ENCODE data around the gene PDC.
"Not testable (repeated sequence)": the region's sequence is repeated elsewhere in the genome, so short reads cannot be mapped to it uniquely, and the experiment has no call there.

PDC gene

DNA sequence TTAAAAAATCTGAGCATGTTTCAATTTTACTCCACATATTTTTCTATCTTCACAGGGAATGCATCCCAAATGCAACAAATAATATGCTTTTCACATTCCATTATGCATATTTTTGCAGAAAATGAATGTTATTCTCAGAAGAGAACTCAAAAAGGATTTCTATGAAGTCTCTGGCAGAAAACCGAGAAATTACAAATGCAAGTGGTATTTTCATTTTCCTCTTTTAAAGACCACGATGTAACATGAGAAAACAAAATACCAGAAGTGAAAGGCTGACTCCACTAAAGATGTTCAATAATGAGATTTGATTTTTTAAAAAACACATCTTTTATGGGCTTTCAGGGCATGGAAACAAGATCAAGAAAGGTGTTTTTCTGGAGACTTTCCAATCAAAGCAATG is 5.0 kb upstream of the PDC start:
- H3K27me3 ChIP-seq (replicated peaks in 2 of 5; ENCODE audit: control insufficient read depth in 4 of 5, insufficient read depth in 5 of 5, low read length in 4 of 5): no peaks in the 10 kb centered on the region
- H3K27ac ChIP-seq (ENCODE audit: insufficient read depth in 1 of 2, low read depth in 1 of 2, low read length in 2 of 2, poor library complexity in 1 of 2, severe bottlenecking in 2 of 2): no peak overlapping the region
- no peak for DNase-seq
- H3K9me3 ChIP-seq (ENCODE audit: control extremely low read depth in 1 of 5, control insufficient read depth in 4 of 5, insufficient read depth in 2 of 5, low read depth in 1 of 5, low read length in 4 of 5): no peaks in the 10 kb centered on the region
- H3K36me3 ChIP-seq (ENCODE audit: control insufficient read depth in 4 of 4, insufficient read depth in 4 of 4, low read length in 3 of 4): no peaks in the 10 kb centered on the region
- no peak overlapping the region for H3K4me3 ChIP-seq (ENCODE audit: control insufficient read depth in 1 of 7, extremely low read depth in 1 of 7, insufficient read depth in 4 of 7, low read depth in 2 of 7, low read length in 6 of 7)
- POLR2A ChIA-PET: no interaction called here
- CTCF ChIA-PET: no interaction called here
- no peaks in the 10 kb centered on the region for H3K4me1 ChIP-seq (ENCODE audit: control extremely low read depth in 1 of 4, control insufficient read depth in 4 of 4, insufficient read depth in 4 of 4, low read length in 3 of 4)
- WGBS (ENCODE audit: insufficient coverage): 100% methylated on average over 1 of the region's 2 CpGs

DNA sequence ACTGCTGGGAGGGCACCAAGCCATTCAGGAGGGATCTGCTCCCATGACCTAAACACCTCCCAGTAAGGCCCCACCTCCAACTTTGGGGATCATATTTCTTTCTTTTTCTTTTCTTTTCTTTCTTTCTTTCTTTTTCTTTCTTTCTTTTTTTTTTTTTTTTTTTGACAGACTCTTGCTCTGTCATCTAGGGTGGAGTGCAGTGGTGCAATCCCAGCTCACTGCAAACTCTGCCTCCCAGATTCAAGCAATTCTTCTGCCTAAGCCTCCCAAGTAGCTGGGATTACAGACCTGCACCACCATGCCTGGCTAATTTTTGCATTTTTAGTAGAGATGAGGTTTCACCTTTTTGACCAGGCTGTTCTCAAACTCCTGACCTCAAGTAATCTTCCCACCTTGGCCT is 4.6 kb upstream of the PDC start:
- H3K4me3 ChIP-seq (ENCODE audit: control insufficient read depth in 1 of 7, extremely low read depth in 1 of 7, insufficient read depth in 4 of 7, low read depth in 2 of 7, low read length in 6 of 7); CTCF ChIA-PET; H3K27ac ChIP-seq (ENCODE audit: insufficient read depth in 1 of 2, low read depth in 1 of 2, low read length in 2 of 2, poor library complexity in 1 of 2, severe bottlenecking in 2 of 2); H3K9me3 ChIP-seq (ENCODE audit: control extremely low read depth in 1 of 5, control insufficient read depth in 4 of 5, insufficient read depth in 2 of 5, low read depth in 1 of 5, low read length in 4 of 5); H3K4me1 ChIP-seq (ENCODE audit: control extremely low read depth in 1 of 4, control insufficient read depth in 4 of 4, insufficient read depth in 4 of 4, low read length in 3 of 4); H3K36me3 ChIP-seq (ENCODE audit: control insufficient read depth in 4 of 4, insufficient read depth in 4 of 4, low read length in 3 of 4); H3K27me3 ChIP-seq (replicated peaks in 2 of 5; ENCODE audit: control insufficient read depth in 4 of 5, insufficient read depth in 5 of 5, low read length in 4 of 5); POLR2A ChIA-PET; DNase-seq: not testable (repeated sequence)

DNA sequence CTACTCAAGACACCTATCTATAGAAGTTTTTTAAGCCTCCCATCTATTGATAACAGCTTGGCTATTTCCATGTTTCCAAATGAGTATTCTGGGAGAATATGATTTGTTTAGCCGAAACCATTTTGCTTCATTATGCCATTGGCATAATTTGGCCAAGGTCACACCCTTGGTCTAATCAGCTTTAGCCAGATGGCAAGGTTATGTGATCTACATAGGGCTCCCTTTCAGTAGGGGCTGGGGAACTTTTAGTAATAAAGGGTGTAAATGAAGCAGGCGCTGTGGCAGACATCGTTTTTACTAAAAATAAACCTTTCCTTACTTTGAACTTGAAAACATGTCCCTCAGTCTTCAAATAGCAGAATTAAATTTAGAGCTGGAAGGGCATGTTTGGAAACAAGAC is 3.0 kb upstream of the PDC start:
- Histone ChIP-seq H3K27me3 (replicated peaks in 2 of 5; ENCODE audit: control insufficient read depth in 4 of 5, insufficient read depth in 5 of 5, low read length in 4 of 5) (no peaks in the 10 kb centered on the region), H3K36me3 (ENCODE audit: control insufficient read depth in 4 of 4, insufficient read depth in 4 of 4, low read length in 3 of 4) (no peaks in the 10 kb centered on the region), H3K9me3 (ENCODE audit: control extremely low read depth in 1 of 5, control insufficient read depth in 4 of 5, insufficient read depth in 2 of 5, low read depth in 1 of 5, low read length in 4 of 5) (no peaks in the 10 kb centered on the region), H3K4me1 (ENCODE audit: control extremely low read depth in 1 of 4, control insufficient read depth in 4 of 4, insufficient read depth in 4 of 4, low read length in 3 of 4) (no peaks in the 10 kb centered on the region), H3K27ac (ENCODE audit: insufficient read depth in 1 of 2, low read depth in 1 of 2, low read length in 2 of 2, poor library complexity in 1 of 2, severe bottlenecking in 2 of 2) (no peak overlapping the region), H3K4me3 (ENCODE audit: control insufficient read depth in 1 of 7, extremely low read depth in 1 of 7, insufficient read depth in 4 of 7, low read depth in 2 of 7, low read length in 6 of 7) (no peak overlapping the region)
- ChIA-PET POLR2A (no interaction called here), CTCF (interaction anchor here (0.9 kb wide), 1 partner anchor 18 kb away, joined by 3 read pairs; no protein-coding TSS in a partner anchor)
- no CpG with 5 or more reads among the region's 3 CpGs for WGBS (ENCODE audit: insufficient coverage)
- no peak for DNase-seq

DNA sequence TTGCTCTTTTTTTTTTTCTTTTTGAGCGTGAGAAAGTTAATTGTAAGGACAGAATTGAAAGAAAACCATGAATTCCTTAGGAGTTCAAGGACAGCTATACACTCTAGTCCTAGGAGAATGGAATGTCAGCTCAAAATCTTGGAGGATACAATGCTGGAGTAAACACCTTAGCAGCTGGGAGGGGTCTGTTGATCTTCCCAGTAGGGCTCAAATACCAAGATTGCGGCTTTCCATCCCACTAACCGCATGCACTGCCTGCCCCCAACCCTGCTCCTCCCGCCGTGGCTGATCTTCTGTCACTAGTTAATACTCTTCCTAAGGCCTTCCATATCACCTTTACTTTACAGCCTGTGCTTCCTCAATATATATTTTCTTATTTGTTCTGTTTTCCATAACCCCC is 2.6 kb upstream of the PDC start:
- no peaks in the 10 kb centered on the region for H3K27me3 ChIP-seq (replicated peaks in 2 of 5; ENCODE audit: control insufficient read depth in 4 of 5, insufficient read depth in 5 of 5, low read length in 4 of 5)
- no peak overlapping the region for H3K4me3 ChIP-seq (ENCODE audit: control insufficient read depth in 1 of 7, extremely low read depth in 1 of 7, insufficient read depth in 4 of 7, low read depth in 2 of 7, low read length in 6 of 7)
- POLR2A ChIA-PET: no interaction called here
- WGBS (ENCODE audit: insufficient coverage): 98% methylated on average over 4 of the region's 5 CpGs
- H3K27ac ChIP-seq (ENCODE audit: insufficient read depth in 1 of 2, low read depth in 1 of 2, low read length in 2 of 2, poor library complexity in 1 of 2, severe bottlenecking in 2 of 2): no peak overlapping the region
- CTCF ChIA-PET: interaction anchor here (0.9 kb wide), 1 partner anchor 19 kb away, joined by 3 read pairs; no protein-coding TSS in a partner anchor
- no peaks in the 10 kb centered on the region for H3K9me3 ChIP-seq (ENCODE audit: control extremely low read depth in 1 of 5, control insufficient read depth in 4 of 5, insufficient read depth in 2 of 5, low read depth in 1 of 5, low read length in 4 of 5)
- no peaks in the 10 kb centered on the region for H3K4me1 ChIP-seq (ENCODE audit: control extremely low read depth in 1 of 4, control insufficient read depth in 4 of 4, insufficient read depth in 4 of 4, low read length in 3 of 4)
- no peaks in the 10 kb centered on the region for H3K36me3 ChIP-seq (ENCODE audit: control insufficient read depth in 4 of 4, insufficient read depth in 4 of 4, low read length in 3 of 4)
- no peak for DNase-seq

DNA sequence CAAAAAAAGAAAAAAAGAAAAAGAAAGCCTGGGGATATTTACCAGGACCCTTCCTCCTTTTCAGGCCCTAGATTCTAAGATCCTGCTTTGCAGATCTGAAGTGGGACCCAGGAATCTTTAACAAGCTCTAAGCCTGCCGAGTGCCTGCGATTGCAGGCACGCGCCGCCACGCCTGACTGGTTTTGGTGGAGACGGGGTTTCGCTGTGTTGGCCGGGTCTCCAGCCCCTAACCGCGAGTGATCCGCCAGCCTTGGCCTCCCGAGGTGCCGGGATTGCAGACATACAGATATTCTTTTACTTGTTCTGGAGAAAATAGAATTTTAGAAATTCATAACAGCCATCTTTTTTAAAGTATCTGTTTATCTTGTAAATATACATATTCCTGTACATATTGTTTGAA is 1.8 kb downstream of the PDC start:
- POLR2A ChIA-PET; DNase-seq; H3K27me3 ChIP-seq (replicated peaks in 2 of 5; ENCODE audit: control insufficient read depth in 4 of 5, insufficient read depth in 5 of 5, low read length in 4 of 5); CTCF ChIA-PET; H3K4me3 ChIP-seq (ENCODE audit: control insufficient read depth in 1 of 7, extremely low read depth in 1 of 7, insufficient read depth in 4 of 7, low read depth in 2 of 7, low read length in 6 of 7); H3K36me3 ChIP-seq (ENCODE audit: control insufficient read depth in 4 of 4, insufficient read depth in 4 of 4, low read length in 3 of 4); H3K27ac ChIP-seq (ENCODE audit: insufficient read depth in 1 of 2, low read depth in 1 of 2, low read length in 2 of 2, poor library complexity in 1 of 2, severe bottlenecking in 2 of 2); H3K9me3 ChIP-seq (ENCODE audit: control extremely low read depth in 1 of 5, control insufficient read depth in 4 of 5, insufficient read depth in 2 of 5, low read depth in 1 of 5, low read length in 4 of 5): not testable (repeated sequence)
- WGBS (ENCODE audit: insufficient coverage): 95% methylated on average over 11 of the region's 14 CpGs
- H3K4me1 ChIP-seq (ENCODE audit: control extremely low read depth in 1 of 4, control insufficient read depth in 4 of 4, insufficient read depth in 4 of 4, low read length in 3 of 4): peaks cover 7 to 27% (median 18%) of the 10 kb centered on the region in 4 experiments

DNA sequence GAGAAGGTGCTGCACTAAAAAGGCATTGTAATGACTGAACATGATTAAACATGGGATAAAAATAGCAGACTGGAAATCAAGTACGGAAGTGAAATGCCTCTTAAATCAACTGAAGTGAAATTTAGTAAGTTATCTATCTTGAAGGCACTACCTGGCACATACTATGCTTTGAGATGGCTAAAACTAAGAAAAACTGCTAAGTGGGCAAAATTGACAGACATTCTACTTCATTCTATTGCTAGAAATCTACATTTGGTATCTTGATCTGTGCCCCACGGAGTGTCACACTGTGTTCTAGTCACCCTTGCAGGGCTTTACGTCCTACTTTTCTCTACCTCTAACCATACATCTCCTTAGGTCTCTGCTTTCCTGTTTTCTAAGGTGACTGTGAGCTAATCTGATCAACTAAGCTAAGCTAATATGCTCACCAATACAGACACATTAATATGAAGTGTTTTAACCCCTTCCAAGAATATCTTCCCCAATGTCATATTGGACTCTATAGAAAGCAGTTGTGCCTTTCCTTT is 4.1 kb downstream of the PDC start:
- no peak overlapping the region for H3K27ac ChIP-seq (ENCODE audit: insufficient read depth in 1 of 2, low read depth in 1 of 2, low read length in 2 of 2, poor library complexity in 1 of 2, severe bottlenecking in 2 of 2)
- no peaks in the 10 kb centered on the region for H3K9me3 ChIP-seq (ENCODE audit: control extremely low read depth in 1 of 5, control insufficient read depth in 4 of 5, insufficient read depth in 2 of 5, low read depth in 1 of 5, low read length in 4 of 5)
- POLR2A ChIA-PET: no interaction called here
- H3K4me3 ChIP-seq (ENCODE audit: control insufficient read depth in 1 of 7, extremely low read depth in 1 of 7, insufficient read depth in 4 of 7, low read depth in 2 of 7, low read length in 6 of 7): peak overlapping the region in 1 of 7 experiments; percentile 42
- peaks cover 7 to 33% (median 19%) of the 10 kb centered on the region in 4 experiments for H3K4me1 ChIP-seq (ENCODE audit: control extremely low read depth in 1 of 4, control insufficient read depth in 4 of 4, insufficient read depth in 4 of 4, low read length in 3 of 4)
- DNase-seq: peak in 1 of 3 donors; percentile 33
- H3K36me3 ChIP-seq (ENCODE audit: control insufficient read depth in 4 of 4, insufficient read depth in 4 of 4, low read length in 3 of 4): no peaks in the 10 kb centered on the region
- 0% methylated on average over 2 of the region's 3 CpGs for WGBS (ENCODE audit: insufficient coverage)
- no peaks in the 10 kb centered on the region for H3K27me3 ChIP-seq (replicated peaks in 2 of 5; ENCODE audit: control insufficient read depth in 4 of 5, insufficient read depth in 5 of 5, low read length in 4 of 5)
- CTCF ChIA-PET: no interaction called here

DNA sequence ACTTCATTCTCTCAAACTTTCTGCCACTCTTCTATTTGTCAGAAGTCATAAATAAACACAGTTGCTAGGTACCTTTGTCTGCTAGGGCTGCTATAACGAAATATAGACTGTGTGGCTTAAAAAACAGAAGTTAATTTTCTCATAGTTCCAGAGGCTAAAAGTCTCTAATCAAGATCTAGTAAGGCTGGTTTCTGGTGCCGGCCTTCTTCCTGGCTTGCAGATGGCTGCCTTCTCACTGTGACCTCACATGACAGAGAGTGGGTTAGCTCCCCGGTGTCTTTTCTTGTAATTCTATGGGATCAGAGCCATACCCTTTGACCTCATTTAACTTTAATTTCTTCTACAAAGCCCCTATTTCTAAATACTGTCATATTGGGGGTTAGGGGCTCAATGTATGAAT is 5.9 kb downstream of the PDC start:
- H3K27me3 ChIP-seq (replicated peaks in 2 of 5; ENCODE audit: control insufficient read depth in 4 of 5, insufficient read depth in 5 of 5, low read length in 4 of 5): no peaks in the 10 kb centered on the region
- no peaks in the 10 kb centered on the region for H3K36me3 ChIP-seq (ENCODE audit: control insufficient read depth in 4 of 4, insufficient read depth in 4 of 4, low read length in 3 of 4)
- peak; percentile 41 to 84 (median 74) for DNase-seq
- H3K9me3 ChIP-seq (ENCODE audit: control extremely low read depth in 1 of 5, control insufficient read depth in 4 of 5, insufficient read depth in 2 of 5, low read depth in 1 of 5, low read length in 4 of 5): no peaks in the 10 kb centered on the region
- POLR2A ChIA-PET: interaction anchor here (0.6 kb wide), 1 partner anchor 38 kb away, joined by 3 read pairs; no protein-coding TSS in a partner anchor
- 0% methylated on average over 2 of the region's 3 CpGs for WGBS (ENCODE audit: insufficient coverage)
- peaks cover 7 to 33% (median 19%) of the 10 kb centered on the region in 4 experiments for H3K4me1 ChIP-seq (ENCODE audit: control extremely low read depth in 1 of 4, control insufficient read depth in 4 of 4, insufficient read depth in 4 of 4, low read length in 3 of 4)
- no peak overlapping the region for H3K4me3 ChIP-seq (ENCODE audit: control insufficient read depth in 1 of 7, extremely low read depth in 1 of 7, insufficient read depth in 4 of 7, low read depth in 2 of 7, low read length in 6 of 7)
- no peak overlapping the region for H3K27ac ChIP-seq (ENCODE audit: insufficient read depth in 1 of 2, low read depth in 1 of 2, low read length in 2 of 2, poor library complexity in 1 of 2, severe bottlenecking in 2 of 2)
- CTCF ChIA-PET: no interaction called here
